ENCODE data around the gene TPT1. TPM values are rescaled to one million over a fixed set of nuclear protein-coding genes. Genes with fewer than 3 reads are reported as not detected.
"Not testable (repeated sequence)": the region's sequence is repeated elsewhere in the genome, so short reads cannot be mapped to it uniquely, and the experiment has no call there.

The TPT1 gene
- total and polyA plus RNA-seq, 9 of the 15 experiments (the other 6 are each of a cell fraction or from before 2014, with no cell fraction given): 602 to 2,508 (median 1,784) TPM

- H3K9me1 ChIP-seq (ENCODE audit: control insufficient read depth, insufficient read depth, low read length); H3K27me3 ChIP-seq (ENCODE audit: control insufficient read depth in 2 of 2, insufficient read depth in 2 of 2, low read length in 2 of 2); BruUV-seq (replicated peaks); ATAC-seq; H3K9me3 ChIP-seq (replicated peaks; ENCODE audit: control insufficient read depth, insufficient read depth, low read depth, low read length); H3K4me2 ChIP-seq (ENCODE audit: insufficient read depth, low read length); CTCF ChIA-PET (ENCODE audit: low intra/inter-chr PET ratio); H3K79me2 ChIP-seq (ENCODE audit: control insufficient read depth, insufficient read depth, low read length); H2AFZ ChIP-seq (ENCODE audit: low read depth, low read length); DNase-seq (ENCODE audit: extremely low read depth in 1 of 4, low spot score in 3 of 4); H3K4me1 ChIP-seq (replicated peaks in 1 of 2; ENCODE audit: control insufficient read depth in 2 of 2, insufficient read depth in 2 of 2, low read length in 2 of 2); in situ Hi-C loops (cut with MboI); H3K36me3 ChIP-seq (ENCODE audit: control insufficient read depth, insufficient read depth, low read length); H4K20me1 ChIP-seq (replicated peaks; ENCODE audit: control insufficient read depth, insufficient read depth, low read length); H3K9ac ChIP-seq (ENCODE audit: insufficient read depth in 1 of 2, low read depth in 2 of 2, low read length in 2 of 2); H3K27ac ChIP-seq (ENCODE audit: extremely low read depth, low read depth, low read length); FAIRE-seq; H3K4me3 ChIP-seq; POLR2A ChIA-PET: not testable (repeated sequence)
- 49% methylated on average over 5 of the region's 8 CpGs for WGBS (ENCODE audit: insufficient coverage, low coverage, missing lambda C conversion rate)
- intact Hi-C loops (cut with micrococcal nuclease): loop anchor here (10.0 kb wide), 1 partner anchor 88 kb away; the partner anchor contains the start of gene COG3
Measured at GRCh38 chr13:45376651-45377050, 35.7 kb upstream of the TPT1 start.

DNA sequence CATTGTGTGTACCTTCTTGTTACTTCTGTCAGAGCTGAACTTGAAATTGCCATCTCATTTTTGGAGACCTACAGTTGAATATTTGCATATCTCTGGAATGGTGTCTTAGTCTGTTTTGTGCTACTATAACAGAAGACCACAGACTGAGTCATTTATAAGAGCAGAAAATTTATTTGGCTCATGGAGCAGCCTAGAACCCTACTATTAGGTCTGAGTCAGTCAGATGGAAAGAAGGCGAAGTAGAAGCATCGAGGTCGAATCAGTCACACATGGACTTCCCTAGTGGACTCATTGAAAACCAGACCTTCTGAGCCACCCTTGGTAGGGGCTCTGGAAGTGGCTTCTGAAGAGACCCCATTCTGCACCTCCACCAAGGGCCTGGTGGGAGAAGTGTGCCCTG, 33.9 kb upstream of the TPT1 start:
- H3K27me3 ChIP-seq (ENCODE audit: control insufficient read depth in 2 of 2, insufficient read depth in 2 of 2, low read length in 2 of 2): no peaks in the 10 kb centered on the region
- H3K4me3 ChIP-seq: no peak overlapping the region
- H3K9me3 ChIP-seq (replicated peaks; ENCODE audit: control insufficient read depth, insufficient read depth, low read depth, low read length): no peaks in the 10 kb centered on the region
- no peak overlapping the region for H3K27ac ChIP-seq (ENCODE audit: extremely low read depth, low read depth, low read length)
- ATAC-seq (no peak), FAIRE-seq (no peak), DNase-seq (ENCODE audit: extremely low read depth in 1 of 4, low spot score in 3 of 4) (no peak)
- no TSS peak for BruUV-seq (replicated peaks)
- H3K79me2 ChIP-seq (ENCODE audit: control insufficient read depth, insufficient read depth, low read length): no peaks in the 10 kb centered on the region
- intact Hi-C loops (cut with micrococcal nuclease): loop anchor here (5.0 to 10.0 kb wide), 2 partner anchors 90 to 342 kb away; partner anchors contain the start of gene COG3
- in situ Hi-C loops (cut with MboI): loop anchor here (25.0 kb wide), 1 partner anchor 337 kb away; the partner anchor contains the start of gene CBY2
- H3K4me2 ChIP-seq (ENCODE audit: insufficient read depth, low read length): no peak overlapping the region
- no peaks in the 10 kb centered on the region for H4K20me1 ChIP-seq (replicated peaks; ENCODE audit: control insufficient read depth, insufficient read depth, low read length)
- H3K9ac ChIP-seq (ENCODE audit: insufficient read depth in 1 of 2, low read depth in 2 of 2, low read length in 2 of 2): no peak overlapping the region; a peak in 1 of 4 replicates
- 64% methylated on average over 3 of the region's 3 CpGs for WGBS (ENCODE audit: insufficient coverage, low coverage, missing lambda C conversion rate)
- H3K4me1 ChIP-seq (replicated peaks in 1 of 2; ENCODE audit: control insufficient read depth in 2 of 2, insufficient read depth in 2 of 2, low read length in 2 of 2): peaks cover 6 to 17% of the 10 kb centered on the region in 2 experiments; a peak in 4 of 5 replicates
- POLR2A ChIA-PET: no interaction called here
- TF ChIP-seq C11orf30 (IDR thresholded peaks at IDR 0.05; ENCODE audit: low read depth): no peak
- no peak for TF ChIP-seq ADNP (tag; IDR thresholded peaks at IDR 0.05)
- TF ChIP-seq TFAP4 (CRISPR knock-in tag; IDR thresholded peaks at IDR 0.05; ENCODE audit: borderline replicate concordance): no peak
- TF ChIP-seq STAT5B (CRISPR knock-in tag; IDR thresholded peaks at IDR 0.05): no peak
- TF ChIP-seq TCF7 (IDR thresholded peaks at IDR 0.05; ENCODE audit: borderline replicate concordance): no peak
- TF ChIP-seq TAF7 (tag; IDR thresholded peaks at IDR 0.05): no peak
- no peak for TF ChIP-seq SIN3A (IDR thresholded peaks at IDR 0.05; ENCODE audit: borderline replicate concordance in 2 of 2, control insufficient read depth in 1 of 2, low read depth in 2 of 2, low read length in 2 of 2)
- TF ChIP-seq POLR2AphosphoS5 (IDR thresholded peaks at IDR 0.05; ENCODE audit: control insufficient read depth, insufficient read depth, low read depth, low read length): no peak
- TF ChIP-seq RUNX1 (IDR thresholded peaks at IDR 0.05; ENCODE audit: low read depth): no peak
- no peak for TF ChIP-seq SRSF9 (IDR thresholded peaks at IDR 0.05; ENCODE audit: borderline replicate concordance, low read depth, low read length)
- no peaks in the 10 kb centered on the region for H3K9me1 ChIP-seq (ENCODE audit: control insufficient read depth, insufficient read depth, low read length)
- no peaks in the 10 kb centered on the region for H3K36me3 ChIP-seq (ENCODE audit: control insufficient read depth, insufficient read depth, low read length)
- no peak overlapping the region for H2AFZ ChIP-seq (ENCODE audit: low read depth, low read length)
- CTCF ChIA-PET (ENCODE audit: low intra/inter-chr PET ratio): no interaction called here
